NCI-H187 treated with DMSO at 0.1 percent for 48 hours (cell line): Measurements from ENCODE around the gene GRAMD1C.
"Not testable (repeated sequence)": the region's sequence is repeated elsewhere in the genome, so short reads cannot be mapped to it uniquely, and the experiment has no call there.

ENCODE experiments used
- DNase-seq: peaks from one replicate; lab custom pipeline; 2025; lab: John Stamatoyannopoulos, UW

Gene GRAMD1C

DNA sequence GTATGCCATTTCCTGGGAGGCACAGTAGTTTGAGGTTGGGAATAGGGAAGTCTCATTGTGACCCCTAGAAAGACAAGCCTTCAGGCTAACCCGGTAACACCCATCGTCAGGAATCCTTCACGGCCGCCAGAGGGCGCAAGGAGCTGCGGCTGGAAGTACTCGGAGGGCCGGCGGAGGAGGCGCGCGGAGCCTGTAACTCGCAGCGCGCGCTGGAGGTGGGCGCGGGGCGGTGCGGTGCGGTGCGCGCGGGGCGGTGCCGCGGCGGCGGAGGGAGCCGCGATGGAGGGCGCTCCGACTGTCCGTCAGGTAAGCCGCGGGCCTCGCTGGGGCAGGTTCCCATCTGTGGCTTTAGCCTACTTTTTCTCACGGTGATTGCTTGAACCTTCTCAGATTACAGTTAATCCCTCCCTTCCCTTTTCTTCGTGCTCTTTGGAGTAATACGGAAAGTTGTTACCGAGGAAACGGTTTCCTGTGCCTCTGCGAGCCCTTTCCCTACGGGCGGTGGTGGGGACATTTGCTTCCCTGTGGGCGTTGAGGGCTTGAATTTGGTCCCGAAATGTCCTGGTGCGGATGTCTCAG is at the start of gene GRAMD1C:
Gene GRAMD1C (plus strand): TSS at position 158 of the 579 bp plus-strand sequence. CDS start 122 bp downstream, at position 280.
- peak; percentile 10 for DNase-seq

DNA sequence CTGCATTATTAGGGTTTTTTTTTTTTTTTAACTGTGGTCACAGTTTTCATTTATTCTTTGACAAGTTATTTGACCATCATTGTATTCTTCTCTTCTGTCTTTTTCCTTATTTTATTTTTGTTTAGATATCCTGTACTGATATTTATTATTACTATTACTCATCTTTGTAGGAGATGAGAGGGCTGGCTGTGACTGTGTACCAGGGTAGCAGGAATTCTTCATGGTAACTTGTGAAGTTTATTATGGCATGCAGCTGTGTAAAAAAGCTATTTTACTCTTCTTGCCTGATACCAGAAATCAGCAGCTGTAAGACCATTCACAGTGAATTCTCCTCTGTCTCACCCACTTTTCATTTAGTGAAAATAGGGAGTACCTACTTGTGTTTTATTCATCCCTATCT is 47.2 kb upstream of the GRAMD1C start:
- DNase-seq, result no peak

GRCh38 chr3:113794526-113794925 is 44.1 kb upstream of the GRAMD1C start:
- DNase-seq, result no peak

DNA sequence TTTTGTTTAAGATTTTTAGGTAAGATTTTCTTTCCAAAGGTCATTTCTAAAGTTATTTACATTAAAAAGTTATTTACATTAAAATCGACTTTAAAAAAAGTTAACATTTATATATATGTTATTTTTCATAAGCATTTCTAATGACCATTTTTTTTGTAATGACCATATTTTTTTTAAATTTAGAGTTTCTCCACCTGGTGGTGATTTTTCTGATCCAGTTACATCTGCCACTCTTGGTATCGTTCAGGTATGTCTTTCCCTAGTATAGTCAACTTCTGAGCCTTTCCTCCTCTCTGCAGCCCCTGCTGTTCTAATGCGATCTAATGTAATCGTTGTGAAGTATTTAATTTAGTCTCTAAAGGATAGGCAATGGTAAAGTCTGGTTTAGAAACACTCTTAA is 42.9 kb upstream of the GRAMD1C start:
- DNase-seq, result no peak

DNA sequence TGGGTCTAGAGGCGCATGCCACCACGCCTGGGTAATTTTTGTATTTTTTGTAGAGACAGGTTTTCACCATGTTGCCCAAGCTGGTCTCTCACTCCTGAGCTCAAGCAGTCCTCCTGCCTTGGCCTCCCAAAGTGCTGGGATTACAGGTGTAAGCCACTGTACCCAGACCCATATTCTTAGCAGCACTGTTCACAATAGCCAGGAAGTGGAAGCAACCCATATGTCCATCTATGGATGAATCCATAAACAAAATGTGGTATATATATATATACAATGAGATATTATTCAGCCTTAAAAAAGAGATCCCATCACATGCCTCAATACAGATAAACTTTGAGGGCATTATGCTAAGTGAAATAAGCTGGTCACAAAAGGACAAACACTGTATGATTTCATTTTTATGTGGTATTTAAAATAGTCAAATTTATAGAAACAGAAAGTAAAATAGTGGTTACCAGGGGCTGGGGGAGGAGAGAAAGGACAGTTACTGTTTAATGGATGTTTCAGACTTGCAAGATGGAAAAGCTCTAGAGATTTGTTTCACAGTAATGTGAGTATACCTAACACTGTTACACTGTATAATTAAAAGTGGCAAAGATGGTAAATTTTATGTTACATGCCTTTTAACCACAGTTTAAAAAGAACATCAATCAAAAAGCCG is 35.7 kb upstream of the GRAMD1C start:
- DNase-seq, result no peak

GRCh38 chr3:113804661-113805060 is 33.9 kb upstream of the GRAMD1C start:
- DNase-seq, result no peak

DNA sequence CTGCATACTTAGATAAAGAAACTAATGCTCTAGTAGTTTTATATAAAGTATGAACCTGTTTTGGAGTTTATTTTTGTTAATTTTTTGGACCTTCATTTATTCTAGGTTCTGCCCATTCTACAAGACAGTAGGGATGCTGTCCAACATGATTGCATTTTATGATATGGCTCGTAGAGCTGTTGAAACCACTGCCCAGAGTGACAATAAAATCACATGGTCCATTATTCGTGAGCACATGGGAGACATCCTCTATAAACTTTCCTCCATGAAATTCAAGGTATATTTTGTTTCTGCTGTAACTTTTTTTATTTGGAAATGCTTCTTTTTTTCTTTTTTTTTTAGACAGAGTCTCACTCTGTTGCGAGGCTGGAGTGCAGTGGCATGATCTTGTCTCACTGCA is 33.3 kb upstream of the GRAMD1C start:
- DNase-seq, result no peak

GRCh38 chr3:113812854-113813253 is 25.7 kb upstream of the GRAMD1C start:
- DNase-seq, result no peak

- no peak for DNase-seq
Measured at GRCh38 chr3:113819866-113820265, 18.7 kb upstream of the GRAMD1C start.

DNA sequence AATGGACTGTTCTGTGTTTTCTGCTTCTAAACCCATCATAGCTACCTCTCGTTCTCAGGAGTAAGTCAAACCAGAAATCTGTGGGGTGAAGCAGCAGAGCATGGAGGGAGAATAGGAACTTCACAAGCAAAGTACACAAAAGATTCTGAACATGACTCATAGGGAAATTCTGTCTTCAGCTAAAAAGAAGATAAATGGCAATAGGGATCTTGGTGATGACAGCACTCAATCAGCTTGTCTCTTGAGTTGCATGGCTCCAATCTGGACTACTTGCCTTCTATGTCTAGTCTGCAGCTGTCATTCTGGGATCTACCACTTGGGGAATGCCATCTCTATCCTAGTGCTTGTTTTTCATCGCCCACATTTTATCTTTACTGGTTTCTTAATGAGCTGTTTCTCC is 13.5 kb upstream of the GRAMD1C start:
- no peak for DNase-seq

DNA sequence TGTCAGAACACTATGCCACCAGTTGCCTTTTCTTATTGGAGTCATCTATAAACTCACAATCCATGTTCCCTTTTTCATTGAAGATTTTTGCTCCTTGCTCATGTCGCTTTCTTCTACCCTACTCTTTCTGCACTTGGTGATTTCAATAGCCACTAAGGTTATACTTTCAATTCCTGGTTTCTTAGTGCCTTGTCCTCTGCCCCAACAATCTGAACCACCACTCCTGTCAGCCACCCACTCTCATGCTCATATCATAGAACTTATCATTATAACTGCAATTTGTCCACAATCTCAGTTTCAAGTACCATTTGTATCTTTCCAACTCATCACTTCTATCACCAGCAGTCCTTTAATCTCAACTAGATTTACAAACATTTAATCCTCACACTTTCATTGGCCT is 10.0 kb upstream of the GRAMD1C start:
- no peak for DNase-seq

DNA sequence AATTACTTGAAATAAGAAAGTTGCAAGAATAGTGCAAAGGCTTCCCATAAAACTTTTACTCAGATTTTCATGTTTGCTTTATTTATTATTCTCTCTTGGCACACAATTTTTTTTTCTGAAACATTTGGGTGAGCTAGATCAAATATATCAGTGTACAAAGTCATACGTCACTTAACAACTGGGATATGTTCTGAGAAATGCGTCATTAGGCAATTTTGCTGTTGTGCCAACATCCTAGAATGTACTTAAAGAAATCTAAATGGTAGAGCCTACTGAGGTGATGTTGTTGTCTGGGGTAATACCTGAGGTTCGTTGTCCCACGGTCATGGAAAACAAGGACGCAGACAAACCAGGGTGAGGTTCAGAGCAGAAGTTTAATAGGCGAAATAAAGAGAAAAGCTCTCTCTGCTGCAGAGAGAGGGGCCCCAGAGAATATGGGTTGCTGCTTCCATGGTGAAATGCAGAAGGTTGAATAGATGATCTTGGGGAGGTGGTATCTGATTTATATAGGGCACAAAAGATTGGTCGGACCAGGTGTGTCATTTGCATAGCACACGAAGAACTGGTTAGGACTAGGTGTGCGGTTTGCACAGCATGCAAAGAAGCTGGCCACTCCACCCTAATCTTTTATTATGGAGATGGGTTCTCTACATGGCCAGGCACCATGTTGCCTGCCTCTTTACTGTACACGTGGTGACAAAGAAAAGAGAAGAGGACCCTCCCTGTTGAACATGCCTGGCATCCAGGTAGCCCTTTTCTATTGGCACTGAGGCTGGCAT is 8.8 kb upstream of the GRAMD1C start:
- no peak for DNase-seq

GRCh38 chr3:113831103-113831355 is 7.6 kb upstream of the GRAMD1C start:
- DNase-seq, result no peak

GRCh38 chr3:113832477-113833164 is 6.0 kb upstream of the GRAMD1C start:
- no peak for DNase-seq

DNA sequence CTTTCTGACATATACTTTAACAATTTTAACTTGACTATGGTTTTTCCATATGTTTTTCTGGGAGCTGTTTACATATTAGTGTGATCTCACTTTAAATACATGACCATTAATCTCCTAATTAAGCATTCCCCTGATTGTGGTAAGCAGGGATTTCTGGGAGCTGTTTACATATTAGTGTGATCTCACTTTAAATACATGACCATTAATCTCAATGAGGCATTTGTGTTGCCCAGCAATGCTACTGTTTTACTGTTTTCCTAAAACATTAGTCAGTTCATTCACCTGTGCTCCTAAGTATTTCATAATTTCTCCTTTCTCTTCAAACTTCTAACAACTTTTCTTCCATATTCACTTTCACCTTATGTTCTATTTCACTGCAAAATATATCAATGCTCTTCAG is 3.6 kb upstream of the GRAMD1C start:
- no peak for DNase-seq

GRCh38 chr3:113839551-113839950 is 963 bp downstream of the GRAMD1C start:
- DNase-seq, result no peak

GRCh38 chr3:113844622-113845222 is 6.1 kb downstream of the GRAMD1C start:
- no peak for DNase-seq

GRCh38 chr3:113847247-113847646 is 8.7 kb downstream of the GRAMD1C start:
- DNase-seq, result no peak

DNA sequence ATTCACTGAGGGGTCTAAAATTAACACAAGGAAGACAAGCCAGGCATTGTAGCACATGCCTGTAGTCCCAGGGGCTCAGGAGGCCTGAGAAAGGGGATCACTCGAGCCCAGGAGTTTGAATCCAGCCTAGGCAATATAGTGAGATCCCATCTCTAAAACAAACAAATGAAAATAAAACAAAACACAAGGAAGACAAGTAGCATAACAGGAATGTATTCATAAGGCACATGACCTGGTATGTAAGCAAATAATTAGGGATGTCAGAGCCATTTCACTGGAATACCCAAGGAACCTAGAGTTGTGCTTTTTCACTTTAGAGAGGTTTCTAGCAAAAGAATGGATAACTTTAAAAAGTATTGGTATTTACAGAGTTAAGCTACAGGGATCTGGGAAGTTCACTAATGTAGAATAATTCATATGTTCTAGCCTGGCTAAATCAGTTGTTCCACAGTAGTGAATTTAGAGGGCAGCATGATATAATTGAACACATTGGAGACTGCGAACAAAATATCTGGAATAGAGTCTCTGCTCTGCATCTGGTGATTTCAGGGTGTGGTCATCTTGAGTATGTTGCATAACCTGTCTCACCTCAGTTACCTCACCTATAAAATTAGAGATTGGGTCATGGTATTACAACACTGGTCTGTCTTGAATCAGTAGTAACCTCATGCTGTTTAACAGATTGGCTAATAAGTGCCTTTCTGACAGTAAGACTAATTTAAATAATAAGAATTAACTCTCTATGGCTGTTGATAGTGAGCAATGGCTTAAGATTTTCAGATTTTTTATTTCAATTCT is 9.3 kb downstream of the GRAMD1C start:
- no peak for DNase-seq

GRCh38 chr3:113849071-113849470 is 10.5 kb downstream of the GRAMD1C start:
- not testable (repeated sequence) for DNase-seq

DNA sequence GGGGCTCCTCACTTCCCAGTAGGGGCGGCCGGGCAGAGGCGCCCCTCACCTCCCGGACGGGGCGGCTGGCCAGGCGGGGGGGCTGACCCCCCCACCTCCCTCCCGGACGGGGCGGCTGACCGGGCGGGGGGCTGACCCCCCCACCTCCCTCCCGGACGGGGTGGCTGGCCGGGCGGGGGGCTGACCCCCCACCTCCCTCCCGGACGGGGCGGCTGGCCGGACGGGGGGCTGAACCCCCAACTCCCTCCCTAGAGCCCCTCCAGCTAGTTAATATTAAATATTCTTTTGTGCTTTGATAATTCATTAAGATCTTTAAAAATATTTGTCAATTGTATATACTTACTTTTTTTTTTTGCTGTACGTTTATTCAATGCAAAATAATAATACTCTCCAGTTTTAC is 11.3 kb downstream of the GRAMD1C start:
- DNase-seq, result not testable (repeated sequence)

DNA sequence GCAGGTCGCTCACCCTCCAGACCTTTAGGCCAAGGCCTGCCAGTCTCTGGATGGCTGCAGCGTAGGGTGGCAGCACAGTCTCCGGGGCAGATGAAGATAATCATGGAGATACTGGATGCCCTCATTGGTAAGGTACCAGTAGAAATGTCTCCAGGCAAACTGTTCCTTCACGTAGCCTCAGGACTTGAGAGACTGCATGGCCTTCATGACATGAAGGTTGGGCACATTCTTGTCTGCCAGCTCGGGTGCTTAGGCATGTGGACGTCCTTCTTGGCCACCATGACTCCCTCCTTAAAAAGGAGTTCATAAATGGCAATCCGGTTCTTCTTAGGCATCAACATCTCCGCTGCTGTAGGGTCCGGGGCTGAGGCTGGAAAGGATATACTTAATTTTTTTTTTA is 11.8 kb downstream of the GRAMD1C start:
- not testable (repeated sequence) for DNase-seq
